BE2C (cell line): ENCODE results near the gene MYH6.

Source experiments
- DNase-seq: peaks from one replicate; pipeline ENCODE4 v3.0.0-alpha.2; 2020
- H3K27me3 ChIP-seq: fragments of 250-450 bp; sonication (Bioruptor Pico); 2 replicates; pipeline ENCODE4 v1.5.1; 2020; ENCODE audit warnings: mild to moderate bottlenecking
- H3K36me3 ChIP-seq: fragments of 250-450 bp; sonication (Bioruptor Pico); 2 replicates; pipeline ENCODE4 v1.5.1; 2020; ENCODE audit warnings: mild to moderate bottlenecking
- H3K4me1 ChIP-seq: fragments of 250-450 bp; sonication (Bioruptor Pico); 2 replicates; pipeline ENCODE4 v1.5.1; 2020
- H3K4me3 ChIP-seq: 2 replicates; pipeline ENCODE4 v1.5.1; 2011; ENCODE audit warnings: low read depth, low read length
- H3K9me3 ChIP-seq: fragments of 250-450 bp; sonication (Bioruptor Pico); 2 replicates; pipeline ENCODE4 v1.5.1; 2020
- TF ChIP-seq, protein P1 (sequence below): IDR thresholded peaks from 2 replicates; pipeline ENCODE4 v1.5.1; 2012; ENCODE audit warnings: mild to moderate bottlenecking, low read depth, low read length

The MYH6 gene

DNA sequence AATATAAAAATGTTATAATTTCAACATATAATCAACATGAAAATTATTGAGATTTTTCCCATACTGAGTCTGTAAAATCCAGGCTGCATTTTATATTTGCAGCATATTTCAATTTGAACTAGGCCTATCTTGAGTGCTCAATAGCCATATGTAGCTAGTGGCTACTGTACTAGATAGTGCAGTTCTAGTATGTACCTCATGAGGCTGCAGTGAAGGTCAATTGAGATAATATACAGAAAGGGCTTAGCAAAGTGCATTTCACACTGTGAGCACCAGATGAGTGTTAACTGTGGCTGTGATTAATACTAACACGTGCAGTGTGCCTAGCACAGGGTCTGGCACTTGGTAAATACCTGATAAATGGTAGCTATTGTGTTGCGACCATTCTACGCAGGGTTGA lies 50.0 kb downstream of the MYH6 start:
- Histone ChIP-seq H3K9me3 (no peaks in the 10 kb centered on the region), H3K36me3 (no peaks in the 10 kb centered on the region), H3K27me3 (no peaks in the 10 kb centered on the region), H3K4me3 (no peak overlapping the region), H3K4me1 (no peaks in the 10 kb centered on the region)
- no peak for DNase-seq
- TF ChIP-seq, protein P1, sequence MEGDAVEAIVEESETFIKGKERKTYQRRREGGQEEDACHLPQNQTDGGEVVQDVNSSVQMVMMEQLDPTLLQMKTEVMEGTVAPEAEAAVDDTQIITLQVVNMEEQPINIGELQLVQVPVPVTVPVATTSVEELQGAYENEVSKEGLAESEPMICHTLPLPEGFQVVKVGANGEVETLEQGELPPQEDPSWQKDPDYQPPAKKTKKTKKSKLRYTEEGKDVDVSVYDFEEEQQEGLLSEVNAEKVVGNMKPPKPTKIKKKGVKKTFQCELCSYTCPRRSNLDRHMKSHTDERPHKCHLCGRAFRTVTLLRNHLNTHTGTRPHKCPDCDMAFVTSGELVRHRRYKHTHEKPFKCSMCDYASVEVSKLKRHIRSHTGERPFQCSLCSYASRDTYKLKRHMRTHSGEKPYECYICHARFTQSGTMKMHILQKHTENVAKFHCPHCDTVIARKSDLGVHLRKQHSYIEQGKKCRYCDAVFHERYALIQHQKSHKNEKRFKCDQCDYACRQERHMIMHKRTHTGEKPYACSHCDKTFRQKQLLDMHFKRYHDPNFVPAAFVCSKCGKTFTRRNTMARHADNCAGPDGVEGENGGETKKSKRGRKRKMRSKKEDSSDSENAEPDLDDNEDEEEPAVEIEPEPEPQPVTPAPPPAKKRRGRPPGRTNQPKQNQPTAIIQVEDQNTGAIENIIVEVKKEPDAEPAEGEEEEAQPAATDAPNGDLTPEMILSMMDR = no peak

DNA sequence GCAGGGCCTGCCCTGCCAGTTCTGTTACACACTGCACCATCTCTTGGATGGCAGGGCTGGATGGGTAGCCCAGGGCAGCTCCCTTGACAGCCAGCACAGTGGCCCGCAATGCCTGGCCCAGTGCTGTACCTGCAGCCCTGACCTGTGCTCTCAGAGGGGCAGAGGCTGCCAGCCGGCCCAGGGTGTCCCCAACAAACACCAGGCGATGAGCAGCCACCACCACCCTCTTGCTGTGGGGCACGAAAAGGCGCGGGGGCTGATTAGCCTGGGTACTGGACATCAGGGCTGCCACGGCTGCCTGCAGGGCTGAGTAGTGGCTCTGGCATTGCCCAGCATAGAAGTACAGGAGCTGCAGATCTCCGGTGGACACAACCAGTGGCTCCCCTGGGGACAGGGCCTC lies 50.8 kb downstream of the MYH6 start:
- TF ChIP-seq, protein P1 = no peak
- no peak for DNase-seq
- no peak overlapping the region for H3K4me3 ChIP-seq
- H3K4me1 ChIP-seq = no peaks in the 10 kb centered on the region
- H3K36me3 ChIP-seq = no peaks in the 10 kb centered on the region
- no peaks in the 10 kb centered on the region for H3K27me3 ChIP-seq
- no peaks in the 10 kb centered on the region for H3K9me3 ChIP-seq

DNA sequence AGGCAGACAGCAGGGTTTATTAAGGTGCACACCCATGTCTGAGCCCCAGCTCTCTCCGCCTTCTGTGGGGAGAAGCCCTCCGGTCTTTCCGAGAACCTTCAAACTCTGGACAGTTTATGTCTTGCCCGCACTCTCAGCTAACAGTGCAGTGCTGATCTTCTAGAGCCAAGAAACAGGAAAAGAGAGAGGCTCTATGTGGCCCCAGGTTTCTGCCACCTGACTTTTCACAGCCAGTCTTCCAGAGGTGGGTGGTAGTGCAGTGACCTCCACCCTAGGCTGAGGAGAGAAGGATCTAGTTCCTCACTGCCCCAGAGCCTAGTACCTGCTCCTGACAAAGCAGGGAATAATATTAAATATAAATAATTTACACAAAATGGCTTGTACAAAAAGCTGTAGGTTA lies 51.4 kb downstream of the MYH6 start:
- no peak overlapping the region for H3K4me3 ChIP-seq

DNA sequence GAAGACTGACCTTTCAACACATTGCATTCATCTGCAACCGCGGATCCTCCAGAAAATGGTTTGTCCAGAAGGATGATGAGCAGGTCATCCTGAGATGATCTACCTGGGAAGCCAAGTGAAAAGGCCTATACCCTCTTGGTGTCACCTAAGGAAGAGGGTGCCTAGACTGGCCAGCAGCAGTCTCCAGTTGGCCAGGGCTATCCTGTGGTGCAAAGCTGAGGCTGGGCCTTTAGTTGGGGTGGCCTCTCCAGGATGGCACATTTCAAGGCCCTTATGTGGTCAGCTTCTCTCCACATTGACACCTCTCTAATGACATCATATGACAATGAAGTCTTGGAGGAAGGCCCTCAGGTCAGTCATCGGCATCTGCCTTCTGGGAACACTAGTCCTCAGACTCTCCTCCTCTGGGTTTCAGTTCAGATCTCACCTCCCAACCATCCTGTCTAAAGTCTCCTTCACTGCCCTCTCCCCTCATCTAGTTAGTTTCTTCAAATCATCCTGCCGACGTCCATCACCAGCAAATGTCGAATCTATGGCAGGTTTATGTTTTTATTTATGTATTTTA lies 52.1 kb downstream of the MYH6 start:
- DNase-seq = no peak
- Histone ChIP-seq H3K9me3 (no peaks in the 10 kb centered on the region), H3K36me3 (no peaks in the 10 kb centered on the region), H3K4me3 (no peak overlapping the region), H3K4me1 (peaks cover 3% of the 10 kb centered on the region; the same call in 1 of the 2 replicates), H3K27me3 (no peaks in the 10 kb centered on the region)
- TF ChIP-seq, protein P1 = no peak

More for the DNA sequence above, 51.4 kb downstream of the MYH6 start:
- Histone ChIP-seq H3K9me3 (no peaks in the 10 kb centered on the region), H3K27me3 (no peaks in the 10 kb centered on the region), H3K4me1 (peaks cover 2% of the 10 kb centered on the region; the same call in 1 of the 2 replicates), H3K36me3 (no peaks in the 10 kb centered on the region)
- DNase-seq = no peak
- TF ChIP-seq, protein P1 = no peak

DNA sequence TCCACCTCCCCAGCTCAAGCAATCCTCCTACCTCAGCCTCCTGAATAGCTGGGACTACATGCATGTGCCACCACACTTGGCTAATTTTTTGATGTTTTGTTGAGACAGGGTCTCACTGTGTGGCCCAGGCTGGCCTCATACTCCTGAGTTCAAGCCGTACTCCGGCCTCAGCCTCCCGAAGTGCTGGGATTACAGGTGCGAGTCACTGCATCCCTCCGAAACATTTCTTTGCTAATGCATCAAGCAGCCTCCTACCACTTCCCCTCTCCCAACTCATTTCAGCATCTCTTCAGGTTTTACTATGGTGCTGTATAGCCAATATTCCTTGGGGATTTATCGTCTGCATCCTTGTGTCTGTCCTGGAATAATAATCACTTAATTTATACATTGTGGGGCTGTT lies 53.1 kb downstream of the MYH6 start:
- Histone ChIP-seq H3K27me3 (no peaks in the 10 kb centered on the region), H3K4me1 (peaks cover 3% of the 10 kb centered on the region; the same call in 1 of the 2 replicates), H3K4me3 (no peak overlapping the region), H3K9me3 (no peaks in the 10 kb centered on the region), H3K36me3 (no peaks in the 10 kb centered on the region)
- no peak for DNase-seq
- TF ChIP-seq, protein P1 = no peak

DNA sequence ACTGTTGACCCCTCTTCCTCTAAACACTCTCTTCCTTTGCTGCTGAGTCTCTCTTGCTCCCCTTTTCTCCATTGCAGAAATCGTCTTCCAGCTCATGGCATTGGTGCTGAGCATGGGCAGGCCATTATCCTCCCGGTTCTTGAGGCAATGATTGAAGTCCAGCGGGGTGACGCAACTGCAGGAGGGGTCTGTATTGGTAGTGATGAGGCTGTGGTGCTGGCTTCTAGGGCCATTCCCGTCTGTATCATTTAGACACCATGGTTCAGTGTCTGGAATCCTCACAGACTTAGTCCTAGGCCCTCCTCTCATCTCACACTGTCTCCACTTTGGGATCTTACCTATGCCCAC lies 54.7 kb downstream of the MYH6 start:
- H3K9me3 ChIP-seq = no peaks in the 10 kb centered on the region
- H3K4me1 ChIP-seq = peaks cover 3% of the 10 kb centered on the region; the same call in 1 of the 2 replicates
- H3K36me3 ChIP-seq = no peaks in the 10 kb centered on the region
- H3K27me3 ChIP-seq = no peaks in the 10 kb centered on the region
- TF ChIP-seq, protein P1 = no peak
- no peak overlapping the region for H3K4me3 ChIP-seq
- DNase-seq = no peak
